Measurements from ENCODE around the gene ATP6V0A4. TPM values are rescaled to one million over a fixed set of nuclear protein-coding genes. Genes with fewer than 3 reads are reported as not detected.
"Not testable (repeated sequence)": the region's sequence is repeated elsewhere in the genome, so short reads cannot be mapped to it uniquely, and the experiment has no call there.

Gene ATP6V0A4
- total RNA-seq, 1 experiment from 2014 or later, result 0.17 TPM

GRCh38 chr7:138750901-138751464 is 47.0 kb downstream of the ATP6V0A4 start:
- no peak for DNase-seq (ENCODE audit: low spot score)

- DNase-seq (ENCODE audit: low spot score), result no peak
Observed at GRCh38 chr7:138750473-138750872, 47.5 kb downstream of the ATP6V0A4 start.

- DNase-seq (ENCODE audit: low spot score), result no peak
Observed at GRCh38 chr7:138749960-138750359, 48.0 kb downstream of the ATP6V0A4 start.

- no peak for DNase-seq (ENCODE audit: low spot score)
Observed at GRCh38 chr7:138748666-138749065, 49.3 kb downstream of the ATP6V0A4 start.

- DNase-seq (ENCODE audit: low spot score), result no peak
Observed at GRCh38 chr7:138746073-138746472, 51.9 kb downstream of the ATP6V0A4 start.

- DNase-seq (ENCODE audit: low spot score), result no peak
Observed at GRCh38 chr7:138745189-138745588, 52.8 kb downstream of the ATP6V0A4 start.

GRCh38 chr7:138741453-138741735 is 56.6 kb downstream of the ATP6V0A4 start:
- DNase-seq (ENCODE audit: low spot score), result no peak

- DNase-seq (ENCODE audit: low spot score), result no peak
Observed at GRCh38 chr7:138739859-138740258, 58.1 kb downstream of the ATP6V0A4 start.

- peak; percentile 88 for DNase-seq (ENCODE audit: low spot score)
Observed at GRCh38 chr7:138738551-138739335, 59.3 kb downstream of the ATP6V0A4 start.

GRCh38 chr7:138738114-138738513 is 59.9 kb downstream of the ATP6V0A4 start:
- DNase-seq (ENCODE audit: low spot score), result no peak

- no peak for DNase-seq (ENCODE audit: low spot score)
Observed at GRCh38 chr7:138735399-138735798, 62.6 kb downstream of the ATP6V0A4 start.

- not testable (repeated sequence) for DNase-seq (ENCODE audit: low spot score)
Observed at GRCh38 chr7:138731733-138732132, 66.3 kb downstream of the ATP6V0A4 start.

- no peak for DNase-seq (ENCODE audit: low spot score)
Observed at GRCh38 chr7:138729444-138729843, 68.6 kb downstream of the ATP6V0A4 start.

GRCh38 chr7:138727336-138728099 is 70.5 kb downstream of the ATP6V0A4 start:
- DNase-seq (ENCODE audit: low spot score), result no peak

- no peak for DNase-seq (ENCODE audit: low spot score)
Observed at GRCh38 chr7:138726288-138726687, 71.7 kb downstream of the ATP6V0A4 start.

- no peak for DNase-seq (ENCODE audit: low spot score)
Observed at GRCh38 chr7:138720286-138720685, 77.7 kb downstream of the ATP6V0A4 start.

- no peak for DNase-seq (ENCODE audit: low spot score)
Observed at GRCh38 chr7:138716889-138717288, 81.1 kb downstream of the ATP6V0A4 start.

GRCh38 chr7:138713191-138713590 is 84.8 kb downstream of the ATP6V0A4 start:
- DNase-seq (ENCODE audit: low spot score), result no peak

GRCh38 chr7:138712652-138713051 is 85.3 kb downstream of the ATP6V0A4 start:
- no peak for DNase-seq (ENCODE audit: low spot score)

GRCh38 chr7:138710536-138711385 is 87.2 kb downstream of the ATP6V0A4 start:
- no peak for DNase-seq (ENCODE audit: low spot score)

GRCh38 chr7:138705167-138705566 is 92.8 kb downstream of the ATP6V0A4 start:
- DNase-seq (ENCODE audit: low spot score), result peak; percentile 80

- no peak for DNase-seq (ENCODE audit: low spot score)
Observed at GRCh38 chr7:138701537-138701923, 96.5 kb downstream of the ATP6V0A4 start.

All from H4 (cell line).